ENCODE measurements around the gene DDX3X.
A peak's percentile ranks its signal among the peaks of the same experiment; 100 is the strongest.
"Not testable (repeated sequence)": the region's sequence is repeated elsewhere in the genome, so short reads cannot be mapped to it uniquely, and the experiment has no call there.

Gene DDX3X

GRCh38 chrX:41314204-41314603, 19.8 kb upstream of the DDX3X start:
- H3K4me3 Mint-ChIP-seq, result no peak overlapping the region
- H3K27ac Mint-ChIP-seq, result no peak overlapping the region
- no peaks in the 10 kb centered on the region for H3K9me3 Mint-ChIP-seq
- no peaks in the 10 kb centered on the region for H3K27me3 Mint-ChIP-seq
- no peak for ATAC-seq (replicated peaks)
- no peaks in the 10 kb centered on the region for H3K36me3 Mint-ChIP-seq (ENCODE audit: insufficient read depth)
- no peaks in the 10 kb centered on the region for H3K4me1 Mint-ChIP-seq (ENCODE audit: low read depth in 2 of 2)
- DNase-seq, result no peak

GRCh38 chrX:41314881-41315280, 19.1 kb upstream of the DDX3X start:
- ATAC-seq (replicated peaks) (no peak), DNase-seq (no peak)
- H3K27ac Mint-ChIP-seq, result no peak overlapping the region
- no peaks in the 10 kb centered on the region for H3K36me3 Mint-ChIP-seq (ENCODE audit: insufficient read depth)
- no peaks in the 10 kb centered on the region for H3K4me1 Mint-ChIP-seq (ENCODE audit: low read depth in 2 of 2)
- H3K4me3 Mint-ChIP-seq, result no peak overlapping the region
- no peaks in the 10 kb centered on the region for H3K27me3 Mint-ChIP-seq
- H3K9me3 Mint-ChIP-seq, result no peaks in the 10 kb centered on the region

DNA sequence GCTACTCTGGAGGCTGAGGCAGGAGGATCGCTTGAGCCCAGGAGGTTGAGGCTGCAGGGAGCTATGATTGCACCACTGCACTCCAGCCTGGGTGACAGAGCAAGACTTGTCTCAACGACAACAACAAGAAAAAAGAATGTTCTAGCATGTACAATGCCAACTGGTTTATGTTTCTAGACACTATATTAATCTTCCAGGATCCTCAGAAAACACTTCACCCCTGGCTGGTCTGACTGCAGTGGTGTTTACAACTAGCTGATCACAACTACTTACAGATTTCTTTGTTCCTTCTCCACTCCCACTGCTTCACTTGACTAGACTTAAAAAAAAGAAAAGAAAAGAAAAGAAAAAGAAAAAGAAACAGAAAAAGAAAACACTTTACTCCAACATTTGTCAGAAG, 17.7 kb upstream of the DDX3X start:
- not testable (repeated sequence) for H3K9me3 Mint-ChIP-seq; H3K4me1 Mint-ChIP-seq (ENCODE audit: low read depth in 2 of 2); DNase-seq; H3K4me3 Mint-ChIP-seq; ATAC-seq (replicated peaks); H3K27ac Mint-ChIP-seq; H3K27me3 Mint-ChIP-seq; H3K36me3 Mint-ChIP-seq (ENCODE audit: insufficient read depth)

DNA sequence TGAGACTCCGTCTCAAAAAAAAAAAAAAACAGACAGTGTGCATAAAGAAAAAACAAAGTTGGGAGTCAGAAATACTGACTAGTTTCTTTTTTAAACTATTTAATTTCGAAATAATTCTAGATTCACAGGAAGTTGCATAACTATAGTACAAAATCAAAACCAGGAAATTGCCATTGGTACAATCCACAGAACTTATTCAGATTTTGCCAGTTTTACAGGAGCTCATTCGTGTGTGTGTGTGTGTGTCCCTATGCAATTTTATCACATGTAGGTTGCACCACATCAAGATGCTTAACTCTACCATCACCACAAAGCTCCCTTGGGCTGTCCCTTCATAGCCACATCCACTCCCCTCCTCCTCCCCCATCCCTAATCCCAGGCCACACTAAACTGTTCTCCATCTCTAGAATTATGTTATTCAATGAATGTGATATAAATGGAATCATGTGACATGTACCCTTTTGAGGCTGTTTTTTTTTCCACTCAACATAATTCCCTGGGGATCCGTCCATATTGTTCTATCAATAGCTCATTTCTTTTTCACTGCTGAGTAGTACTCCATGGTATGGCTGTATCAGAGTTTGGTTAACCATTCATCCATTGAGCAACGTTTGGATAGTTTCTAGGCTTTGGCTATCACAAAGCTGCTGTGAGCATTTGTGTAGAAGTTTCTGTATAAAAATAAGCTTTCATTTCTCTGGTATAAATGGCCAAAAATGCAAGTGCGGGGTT, 16.3 kb upstream of the DDX3X start:
- no peaks in the 10 kb centered on the region for H3K36me3 Mint-ChIP-seq (ENCODE audit: insufficient read depth)
- H3K9me3 Mint-ChIP-seq, result no peaks in the 10 kb centered on the region
- ATAC-seq (replicated peaks) (no peak), DNase-seq (no peak)
- H3K4me3 Mint-ChIP-seq, result no peak overlapping the region
- no peaks in the 10 kb centered on the region for H3K4me1 Mint-ChIP-seq (ENCODE audit: low read depth in 2 of 2)
- H3K27me3 Mint-ChIP-seq, result no peaks in the 10 kb centered on the region
- no peak overlapping the region for H3K27ac Mint-ChIP-seq

DNA sequence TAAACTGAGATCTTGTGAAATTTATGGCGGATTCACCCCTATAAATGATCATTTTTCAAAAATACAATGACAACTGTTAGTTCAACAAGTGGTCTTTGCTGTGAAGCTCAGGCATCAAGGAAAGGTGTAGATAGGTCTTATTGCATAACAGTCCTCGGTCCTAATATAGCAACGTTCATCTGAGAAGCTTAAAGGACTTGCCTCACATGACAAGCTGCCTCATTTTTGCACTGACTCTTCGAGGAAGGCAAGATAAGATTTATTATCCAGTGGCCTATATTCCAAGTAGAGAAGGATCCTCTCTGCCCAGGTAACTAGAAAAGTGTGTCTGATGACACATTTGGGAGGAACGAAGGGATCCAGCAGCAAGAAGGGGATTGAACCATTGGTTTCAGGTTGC, 13.6 kb upstream of the DDX3X start:
- Mint-ChIP-seq H3K27ac (no peak overlapping the region), H3K36me3 (ENCODE audit: insufficient read depth) (no peaks in the 10 kb centered on the region), H3K27me3 (no peaks in the 10 kb centered on the region), H3K9me3 (no peaks in the 10 kb centered on the region), H3K4me1 (ENCODE audit: low read depth in 2 of 2) (no peaks in the 10 kb centered on the region), H3K4me3 (no peak overlapping the region)
- DNase-seq (no peak), ATAC-seq (replicated peaks) (no peak)

GRCh38 chrX:41322821-41323603, 10.9 kb upstream of the DDX3X start:
- H3K9me3 Mint-ChIP-seq, result no peaks in the 10 kb centered on the region
- H3K27ac Mint-ChIP-seq, result no peak overlapping the region
- DNase-seq (no peak), ATAC-seq (replicated peaks) (no peak)
- no peaks in the 10 kb centered on the region for H3K4me1 Mint-ChIP-seq (ENCODE audit: low read depth in 2 of 2)
- H3K27me3 Mint-ChIP-seq, result no peaks in the 10 kb centered on the region
- H3K36me3 Mint-ChIP-seq (ENCODE audit: insufficient read depth), result no peaks in the 10 kb centered on the region
- no peak overlapping the region for H3K4me3 Mint-ChIP-seq

DNA sequence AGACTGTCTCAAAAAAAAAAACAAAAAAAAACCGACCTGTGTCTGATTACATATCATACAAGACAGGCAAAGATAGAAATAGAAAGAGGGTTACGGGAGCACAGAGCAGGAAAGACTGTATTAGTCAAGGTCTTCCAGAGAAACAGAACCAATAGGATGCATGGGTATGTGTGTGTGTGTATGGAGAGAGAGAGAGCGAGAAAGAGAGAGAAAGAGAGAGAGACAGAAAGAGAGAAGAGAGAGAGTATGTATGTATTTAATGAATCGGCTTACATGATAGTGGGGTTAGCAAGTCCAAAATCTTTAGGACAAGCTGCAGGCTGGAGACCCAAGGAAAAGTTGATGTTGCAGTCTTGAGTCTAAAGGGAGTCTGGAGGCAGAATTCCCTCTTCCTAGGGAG, 7.5 kb upstream of the DDX3X start:
- no peak overlapping the region for H3K27ac Mint-ChIP-seq
- H3K9me3 Mint-ChIP-seq, result no peaks in the 10 kb centered on the region
- no peaks in the 10 kb centered on the region for H3K27me3 Mint-ChIP-seq
- DNase-seq (no peak), ATAC-seq (replicated peaks) (no peak)
- peaks cover 0 to 3% of the 10 kb centered on the region in 2 donors for H3K4me1 Mint-ChIP-seq (ENCODE audit: low read depth in 2 of 2)
- no peak overlapping the region for H3K4me3 Mint-ChIP-seq
- peaks cover 2% of the 10 kb centered on the region for H3K36me3 Mint-ChIP-seq (ENCODE audit: insufficient read depth)

DNA sequence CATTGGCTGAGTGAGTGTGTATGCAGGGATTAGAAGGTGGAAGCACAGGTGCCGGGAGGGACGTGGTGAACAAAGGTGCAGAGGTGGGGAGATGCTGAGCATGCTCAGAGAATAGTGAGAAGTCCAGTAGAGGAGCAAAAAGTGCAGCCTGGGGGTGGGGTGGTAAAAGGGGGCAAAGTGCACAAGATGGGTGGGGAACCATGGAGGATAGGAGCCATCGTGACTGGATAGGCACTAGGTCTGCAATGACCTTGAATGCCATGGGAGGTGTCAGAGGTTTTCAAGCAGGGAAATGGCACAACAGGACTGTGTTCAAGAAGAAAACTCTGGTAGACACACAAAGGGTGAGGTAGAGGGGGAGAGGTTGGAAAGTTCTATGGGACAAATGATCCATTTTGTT, 6.6 kb upstream of the DDX3X start:
- H3K27me3 Mint-ChIP-seq, result no peaks in the 10 kb centered on the region
- H3K36me3 Mint-ChIP-seq (ENCODE audit: insufficient read depth), result peaks cover 9% of the 10 kb centered on the region
- DNase-seq (no peak), ATAC-seq (replicated peaks) (no peak)
- no peaks in the 10 kb centered on the region for H3K9me3 Mint-ChIP-seq
- H3K4me3 Mint-ChIP-seq, result no peak overlapping the region
- no peak overlapping the region for H3K27ac Mint-ChIP-seq
- peaks cover under 1 to 3% of the 10 kb centered on the region in 2 donors for H3K4me1 Mint-ChIP-seq (ENCODE audit: low read depth in 2 of 2)

DNA sequence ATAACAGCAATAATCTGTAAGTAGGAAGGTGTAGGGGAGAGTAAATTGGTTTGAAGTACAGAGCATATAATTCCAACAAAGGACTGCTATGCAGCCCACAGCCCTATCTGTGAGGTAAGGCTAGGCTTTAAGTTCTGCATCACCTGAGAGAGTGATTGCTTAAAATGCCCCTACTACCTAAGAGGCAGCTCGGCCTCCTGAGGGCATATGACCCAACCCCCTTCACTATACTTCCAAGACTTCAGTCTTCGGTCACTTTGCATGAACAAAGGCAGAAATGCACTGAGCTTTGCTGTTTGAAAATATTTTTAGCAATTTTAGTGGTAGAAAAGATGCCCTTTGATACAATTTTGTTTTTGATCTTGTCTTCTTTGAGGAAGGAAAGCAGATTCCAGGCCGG, 4.9 kb upstream of the DDX3X start:
- peaks cover 26% of the 10 kb centered on the region for H3K36me3 Mint-ChIP-seq (ENCODE audit: insufficient read depth)
- no peak overlapping the region for H3K27ac Mint-ChIP-seq
- ATAC-seq (replicated peaks) (no peak), DNase-seq (no peak)
- peaks cover 6 to 7% of the 10 kb centered on the region in 2 donors for H3K4me1 Mint-ChIP-seq (ENCODE audit: low read depth in 2 of 2)
- H3K4me3 Mint-ChIP-seq, result no peak overlapping the region
- no peaks in the 10 kb centered on the region for H3K27me3 Mint-ChIP-seq
- H3K9me3 Mint-ChIP-seq, result no peaks in the 10 kb centered on the region

- H3K36me3 Mint-ChIP-seq (ENCODE audit: insufficient read depth), result peaks cover 51% of the 10 kb centered on the region
- no peaks in the 10 kb centered on the region for H3K27me3 Mint-ChIP-seq
- no peaks in the 10 kb centered on the region for H3K9me3 Mint-ChIP-seq
- H3K27ac Mint-ChIP-seq, result peak overlapping the region; percentile 100
- ATAC-seq (replicated peaks), result no peak
- peaks cover 7 to 15% of the 10 kb centered on the region in 2 donors for H3K4me1 Mint-ChIP-seq (ENCODE audit: low read depth in 2 of 2)
- peak overlapping the region; percentile 95 to 100 for H3K4me3 Mint-ChIP-seq
- DNase-seq, result no peak
Measured at GRCh38 chrX:41332005-41332404, 2.0 kb upstream of the DDX3X start.

DNA sequence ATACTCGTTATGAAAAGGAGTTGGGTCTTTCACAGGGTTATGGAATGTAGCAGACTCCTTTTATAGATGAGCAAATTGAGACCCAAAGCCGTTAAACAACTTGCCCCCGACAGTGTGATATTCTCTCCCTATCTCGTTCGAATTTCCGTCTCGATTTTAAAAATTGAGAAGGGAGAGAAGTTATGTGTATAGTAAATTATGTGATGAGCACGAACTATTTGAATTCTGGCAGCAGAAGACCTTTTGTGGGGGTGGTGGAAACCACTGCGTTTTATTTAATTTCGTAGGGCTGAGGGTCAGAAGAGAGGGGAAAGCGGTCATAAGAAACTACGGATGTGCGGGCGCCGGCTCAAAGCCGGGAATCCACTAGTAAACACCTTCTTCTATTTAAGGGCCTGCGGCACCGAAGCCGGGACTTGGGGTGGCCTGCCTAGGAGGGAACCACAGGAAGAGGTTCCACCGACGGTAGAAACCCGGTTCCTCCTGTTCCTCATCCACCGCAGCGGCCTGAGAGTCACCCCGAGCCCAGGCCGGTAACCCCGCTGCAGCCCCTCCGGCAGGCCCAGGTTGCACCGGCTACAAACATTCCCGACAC, 1.5 kb upstream of the DDX3X start:
- H3K4me1 Mint-ChIP-seq (ENCODE audit: low read depth in 2 of 2), result peaks cover 11 to 19% of the 10 kb centered on the region in 2 donors
- H3K4me3 Mint-ChIP-seq, result peak overlapping the region; percentile 95 to 100
- peak; percentile 8 for ATAC-seq (replicated peaks)
- peak overlapping the region; percentile 100 for H3K27ac Mint-ChIP-seq
- H3K36me3 Mint-ChIP-seq (ENCODE audit: insufficient read depth), result peaks cover 56% of the 10 kb centered on the region
- no peaks in the 10 kb centered on the region for H3K27me3 Mint-ChIP-seq
- no peaks in the 10 kb centered on the region for H3K9me3 Mint-ChIP-seq
- no peak for DNase-seq

GRCh38 chrX:41333003-41333743, 789 bp upstream of the DDX3X start:
- H3K36me3 Mint-ChIP-seq (ENCODE audit: insufficient read depth), result peaks cover 62% of the 10 kb centered on the region
- peak; percentile 71 to 77 (median 75) for DNase-seq
- peak overlapping the region; percentile 95 to 100 for H3K4me3 Mint-ChIP-seq
- peak; percentile 61 for ATAC-seq (replicated peaks)
- H3K27me3 Mint-ChIP-seq, result no peaks in the 10 kb centered on the region
- peak overlapping the region; percentile 100 for H3K27ac Mint-ChIP-seq
- H3K4me1 Mint-ChIP-seq (ENCODE audit: low read depth in 2 of 2), result peaks cover 13 to 24% of the 10 kb centered on the region in 2 donors
- no peaks in the 10 kb centered on the region for H3K9me3 Mint-ChIP-seq
